Measurements from ENCODE around the gene TRIM8.

The TRIM8 gene

DNA sequence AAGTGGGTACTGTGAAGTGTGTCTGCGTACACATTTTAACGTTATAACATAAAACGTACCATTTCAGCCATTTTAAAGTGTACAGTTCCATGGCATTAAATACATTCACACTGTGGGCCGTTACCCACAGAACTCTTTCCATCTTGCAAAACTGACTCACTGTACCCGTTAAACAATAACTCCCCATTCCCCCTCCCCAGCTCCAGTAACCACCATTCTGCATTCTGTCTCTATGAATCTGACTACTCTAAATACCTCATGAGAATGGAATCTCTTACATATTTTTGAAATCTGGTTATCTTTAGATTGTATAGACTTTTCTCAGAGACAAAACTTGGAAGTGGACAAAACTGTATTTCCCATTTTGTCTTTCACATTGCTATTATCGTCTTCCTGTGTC lies 60.6 kb downstream of the TRIM8 start:
- DNase-seq = no peak

DNA sequence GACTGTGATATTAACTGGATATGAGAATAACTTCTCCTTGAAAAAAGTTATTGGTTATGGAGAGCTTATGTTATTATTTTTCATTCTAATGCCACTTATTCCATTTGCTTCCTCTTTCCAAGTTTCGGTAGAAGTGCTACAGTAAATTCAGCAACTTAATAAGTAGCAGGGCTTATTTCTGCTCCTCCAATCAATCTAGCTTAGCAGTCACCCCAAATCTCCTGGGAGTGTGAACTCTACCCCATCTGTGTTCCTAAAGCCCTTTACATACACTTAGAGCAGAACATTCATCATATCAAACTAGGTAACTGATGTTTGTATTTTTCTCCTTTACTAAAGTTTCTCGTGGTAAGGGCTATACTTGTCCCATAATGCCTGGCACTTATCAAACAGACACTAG lies 61.3 kb downstream of the TRIM8 start:
- DNase-seq = no peak

Measured in NCI-H1092 (cell line).